HG03565 (cell line): ENCODE data around the gene AP4M1.
"Not testable (repeated sequence)": the region's sequence is repeated elsewhere in the genome, so short reads cannot be mapped to it uniquely, and the experiment has no call there.

Source experiments
- ATAC-seq: cut with Tn5 transposase; IDR thresholded peaks from one replicate; pipeline ENCODE4 v1.9.1; 2021; ENCODE audit warnings: mild to moderate bottlenecking, moderate library complexity; ENCODE audit not compliant: unreplicated experiment

The AP4M1 gene

GRCh38 chr7:100130220-100130607 lies 28.8 kb downstream of the AP4M1 start:
- ATAC-seq = not testable (repeated sequence)

DNA sequence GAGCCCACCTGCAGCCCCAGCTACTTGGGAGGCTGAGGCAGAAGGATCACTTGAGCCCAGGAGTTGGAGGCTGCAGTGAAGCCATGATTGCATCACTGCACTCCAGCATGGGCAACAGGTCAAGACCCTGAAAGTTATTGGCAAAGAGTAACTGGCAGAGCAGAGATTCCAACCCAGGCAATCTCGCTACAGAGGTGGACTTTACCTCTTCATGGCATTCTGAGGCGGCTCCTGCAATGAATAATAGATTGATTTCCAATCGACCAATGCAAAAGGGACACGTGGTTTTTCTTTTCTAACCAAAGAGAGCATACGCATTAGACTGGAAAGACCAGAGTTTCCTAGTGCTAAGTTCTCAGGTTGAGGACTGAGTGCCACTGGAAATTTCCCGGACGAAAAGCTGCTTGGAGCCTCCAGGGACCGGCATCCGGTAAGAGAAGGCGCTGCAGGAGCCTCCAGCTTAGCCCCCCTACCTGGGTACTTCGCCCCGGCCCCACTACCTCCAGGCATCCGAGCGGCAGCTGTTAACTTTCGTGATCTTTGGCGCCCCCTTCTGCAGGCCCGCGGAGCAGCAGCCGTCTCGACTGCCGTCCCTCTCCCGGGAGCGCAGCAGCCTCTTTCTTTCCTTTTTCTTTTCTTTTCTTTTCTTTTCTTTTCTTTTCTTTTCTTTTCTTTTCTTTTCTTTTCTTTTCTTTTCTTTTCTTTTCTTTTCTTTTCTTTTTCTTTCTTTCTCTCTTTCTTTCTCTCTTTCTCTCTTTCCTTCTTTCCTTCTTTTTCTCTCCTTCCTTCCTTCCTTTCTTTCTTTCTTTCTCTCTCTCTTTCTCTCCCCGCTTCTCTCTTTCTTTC lies 29.4 kb downstream of the AP4M1 start:
- ATAC-seq = no peak

DNA sequence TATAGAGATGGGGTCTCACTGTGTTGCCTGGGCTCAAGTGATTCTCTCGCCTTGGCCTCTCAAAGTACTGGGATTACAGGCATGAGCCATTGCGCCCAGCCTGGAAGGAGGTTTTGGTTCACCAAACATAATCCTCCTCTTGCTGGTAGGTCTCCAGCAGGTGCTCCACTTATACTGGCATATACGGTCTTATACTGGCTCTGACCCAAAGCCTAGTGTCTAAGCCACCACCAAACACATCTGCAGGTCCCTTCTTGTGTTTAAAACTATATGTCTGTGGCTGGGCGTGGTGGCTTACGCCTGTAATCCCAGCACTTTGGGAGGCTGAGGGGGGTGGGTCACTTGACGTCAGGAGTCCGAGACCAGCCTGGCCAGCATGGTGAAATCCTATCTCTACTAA lies 30.7 kb downstream of the AP4M1 start:
- ATAC-seq = no peak

GRCh38 chr7:100132697-100133151 lies 31.3 kb downstream of the AP4M1 start:
- ATAC-seq = no peak

DNA sequence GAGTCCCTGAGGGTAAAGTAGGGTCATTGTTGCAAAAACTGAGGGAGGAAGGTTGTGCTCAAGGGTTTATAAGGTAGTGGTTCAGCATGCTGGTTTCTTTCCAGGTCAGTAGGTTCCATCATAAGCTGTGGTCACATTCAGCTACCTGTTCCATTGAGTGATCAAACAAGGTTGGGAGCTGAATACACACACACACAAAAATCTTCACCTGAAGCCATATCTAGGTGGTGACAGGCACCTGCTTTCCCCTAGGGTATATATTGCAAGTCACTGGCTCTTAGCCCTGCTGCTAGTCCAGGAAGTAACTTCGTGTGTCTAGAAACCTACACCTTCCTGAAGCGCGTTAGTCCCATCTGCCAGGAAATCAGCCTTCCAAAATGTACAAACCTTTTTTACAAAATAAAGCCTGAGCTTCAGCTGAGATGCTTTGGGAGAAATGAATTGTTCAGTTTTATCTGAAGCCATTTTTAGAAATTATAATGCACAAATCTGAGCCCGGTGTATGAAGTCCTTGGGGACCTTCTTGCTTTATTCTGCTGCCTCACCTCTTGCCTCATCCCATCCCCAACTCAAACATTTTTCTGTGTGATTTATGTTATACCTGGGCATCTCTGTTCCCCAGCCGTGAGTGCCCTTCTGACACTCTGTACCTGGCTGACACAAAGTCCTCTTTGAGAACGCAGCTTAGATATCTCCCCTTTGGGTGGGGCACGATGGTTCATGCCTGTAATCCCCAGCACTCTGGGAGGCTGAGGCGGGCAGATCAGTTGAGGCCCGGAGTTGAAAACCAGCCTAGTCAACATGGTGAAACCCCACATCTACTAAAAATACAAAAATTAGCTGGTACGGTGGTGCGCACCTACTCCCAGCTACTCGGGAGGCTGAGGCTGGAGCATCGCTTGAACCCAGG lies 36.7 kb downstream of the AP4M1 start:
- ATAC-seq = no peak

DNA sequence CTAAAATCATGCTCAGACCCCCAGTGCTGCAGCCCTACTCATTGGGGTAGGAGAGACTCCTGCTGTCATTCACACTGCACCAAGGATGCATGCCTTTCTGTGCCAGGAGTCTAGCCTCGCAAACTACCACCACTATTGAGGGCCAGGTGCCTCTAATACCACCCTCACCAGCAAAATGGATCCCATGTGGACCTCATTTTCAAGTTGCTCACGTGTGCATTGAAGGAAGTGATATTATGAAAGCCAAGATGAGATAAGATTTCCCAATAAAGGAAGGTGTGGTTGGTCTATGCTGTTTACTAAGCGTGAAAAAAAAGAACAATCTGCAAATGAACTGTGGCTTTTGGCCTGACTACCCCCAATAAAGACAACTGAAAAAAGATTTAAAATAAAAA lies 40.1 kb downstream of the AP4M1 start:
- no peak for ATAC-seq

DNA sequence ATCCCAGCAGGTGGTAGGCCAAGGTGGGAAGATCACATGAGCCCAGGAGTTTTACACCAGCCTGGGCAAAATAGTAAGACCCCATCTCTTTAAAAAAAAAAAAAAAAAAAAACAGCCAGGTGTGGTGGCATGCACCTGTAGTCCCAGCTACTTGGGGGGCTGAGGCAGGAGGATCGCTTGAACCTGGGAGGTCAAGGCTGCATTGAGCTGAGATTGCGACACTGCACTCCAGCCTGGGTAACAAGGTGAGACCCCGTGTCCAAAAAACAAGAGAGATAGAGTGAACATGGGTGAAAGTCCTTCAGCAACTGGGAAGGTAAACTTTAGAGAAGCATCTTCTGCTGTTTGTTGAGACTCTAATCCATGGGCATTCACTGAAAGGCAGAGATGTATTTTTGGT lies 41.0 kb downstream of the AP4M1 start:
- no peak for ATAC-seq

- ATAC-seq = not testable (repeated sequence)
Observed at GRCh38 chr7:100146350-100146749, 44.9 kb downstream of the AP4M1 start.

- ATAC-seq = no peak
Observed at GRCh38 chr7:100147278-100147677, 45.8 kb downstream of the AP4M1 start.

- ATAC-seq = no peak
Observed at GRCh38 chr7:100148225-100148558, 46.7 kb downstream of the AP4M1 start.

GRCh38 chr7:100148559-100149328 lies 47.3 kb downstream of the AP4M1 start, which contains the start of gene LAMTOR4:
Gene LAMTOR4, plus strand, starts transcription at chr7:100148918. Its CDS starts 55 bp downstream, at chr7:100148973.
- ATAC-seq = peak; percentile 98

GRCh38 chr7:100152404-100152803 lies 51.0 kb downstream of the AP4M1 start:
- ATAC-seq = no peak

- no peak for ATAC-seq
Observed at GRCh38 chr7:100152937-100153666, 51.7 kb downstream of the AP4M1 start.

DNA sequence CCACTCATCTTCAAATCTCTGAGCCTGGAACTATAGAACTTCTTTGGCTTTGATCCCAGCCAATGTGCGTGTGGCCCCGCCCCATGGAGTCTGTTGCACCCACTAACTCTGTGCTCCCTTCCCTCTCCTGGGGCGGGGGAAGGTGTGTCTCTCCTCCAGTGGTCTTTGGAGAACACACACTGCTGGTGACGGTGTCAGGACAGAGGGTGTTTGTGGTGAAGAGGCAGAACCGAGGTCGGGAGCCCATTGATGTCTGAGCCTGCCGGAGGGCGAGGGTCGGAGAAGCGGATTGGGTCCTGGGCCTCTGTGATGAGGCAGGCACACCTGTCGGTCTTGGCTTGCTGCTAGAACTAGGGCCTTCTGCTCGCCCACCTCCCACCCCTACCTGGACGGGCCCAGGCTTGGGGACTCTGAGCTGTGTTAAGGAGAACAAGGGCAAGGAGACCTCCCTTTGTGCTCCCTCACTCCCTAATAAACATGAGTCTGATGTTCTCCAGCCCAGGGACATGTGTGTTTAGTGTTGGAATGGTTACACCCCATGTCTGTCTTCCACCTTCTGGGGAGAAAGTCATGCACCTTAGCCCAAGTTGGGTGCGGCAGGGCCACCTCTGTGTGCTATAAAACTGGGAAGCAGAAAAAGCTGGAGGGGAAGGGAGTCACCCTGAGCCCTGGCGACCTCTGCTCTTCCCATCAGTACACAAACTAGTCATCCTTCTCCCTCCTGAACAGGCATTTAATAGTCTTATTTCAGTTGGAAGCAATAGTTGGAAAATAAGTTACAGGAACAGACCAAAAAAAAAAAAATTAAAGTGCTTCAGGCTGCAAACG lies 52.5 kb downstream of the AP4M1 start:
- ATAC-seq = no peak

DNA sequence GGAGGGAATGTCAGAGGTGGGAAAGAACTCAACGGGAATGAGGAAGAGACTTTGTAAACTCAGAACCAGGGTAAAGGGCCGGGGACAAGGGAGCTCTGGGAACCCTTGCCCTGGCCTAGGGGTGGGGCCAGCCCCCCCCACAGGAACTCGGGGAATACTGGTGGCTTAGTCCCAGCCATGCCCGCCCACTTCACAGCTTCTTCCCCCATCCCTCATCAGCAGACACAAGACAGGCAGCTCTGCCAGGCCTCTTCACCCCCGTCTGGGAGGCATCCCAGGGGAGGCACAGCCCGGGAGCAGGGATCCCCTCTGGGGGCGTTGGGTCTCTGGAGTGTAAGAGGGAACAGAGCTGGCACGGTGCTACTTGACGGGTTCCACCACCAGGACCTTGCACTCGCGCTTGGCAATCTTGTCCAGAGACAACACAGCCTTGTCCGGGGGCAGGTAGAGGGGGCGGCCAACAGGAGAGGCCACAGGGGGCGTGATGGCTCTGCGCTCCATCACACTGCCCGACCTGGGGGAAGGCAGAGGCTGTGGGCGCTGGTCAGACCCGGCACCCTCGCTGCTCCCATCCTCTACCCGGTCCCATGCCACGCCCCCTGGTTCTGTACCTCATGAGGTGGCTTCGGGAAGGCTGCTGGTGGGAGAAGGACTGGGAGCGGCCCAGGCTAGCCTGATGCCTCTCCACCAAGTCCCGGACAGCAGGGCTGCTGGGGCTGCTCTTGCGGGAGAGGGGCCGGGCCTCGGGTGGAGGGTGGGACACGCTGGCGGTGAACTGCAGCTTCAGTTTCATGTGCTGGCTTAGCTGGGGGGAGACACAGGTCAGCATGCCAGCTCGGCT lies 53.4 kb downstream of the AP4M1 start:
- ATAC-seq = no peak

- no peak for ATAC-seq
Observed at GRCh38 chr7:100155553-100156317, 54.3 kb downstream of the AP4M1 start.

- ATAC-seq = no peak
Observed at GRCh38 chr7:100156331-100157068, 55.1 kb downstream of the AP4M1 start.
